Measurements from ENCODE around the gene CLIC6.
A peak's percentile ranks its signal among the peaks of the same experiment; 100 is the strongest.
"Not testable (repeated sequence)": the region's sequence is repeated elsewhere in the genome, so short reads cannot be mapped to it uniquely, and the experiment has no call there.

CLIC6 gene

GRCh38 chr21:34642211-34643075 lies 26.4 kb upstream of the CLIC6 start:
- Mint-ChIP-seq H3K9me3 (no peaks in the 10 kb centered on the region), H3K36me3 (ENCODE audit: low read depth) (no peaks in the 10 kb centered on the region), H3K4me1 (ENCODE audit: low read depth) (peaks cover 28% of the 10 kb centered on the region), H3K27ac (no peak overlapping the region), H3K4me3 (no peak overlapping the region), H3K27me3 (peaks cover 2% of the 10 kb centered on the region)
- intact Hi-C loops (cut with micrococcal nuclease): no loop called here

- H3K27me3 Mint-ChIP-seq: peaks cover 13% of the 10 kb centered on the region
- no peaks in the 10 kb centered on the region for H3K9me3 Mint-ChIP-seq
- intact Hi-C loops (cut with micrococcal nuclease): no loop called here
These were observed 24.0 kb upstream of the CLIC6 start for GRCh38 chr21:34644825-34645224.

GRCh38 chr21:34647555-34647954 lies 21.2 kb upstream of the CLIC6 start:
- Mint-ChIP-seq H3K36me3 (ENCODE audit: low read depth) (no peaks in the 10 kb centered on the region), H3K27ac (no peak overlapping the region), H3K27me3 (peaks cover 14% of the 10 kb centered on the region), H3K4me1 (ENCODE audit: low read depth) (peaks cover 21% of the 10 kb centered on the region), H3K9me3 (peaks cover 8% of the 10 kb centered on the region), H3K4me3 (no peak overlapping the region)
- intact Hi-C loops (cut with micrococcal nuclease): no loop called here

More at GRCh38 chr21:34644825-34645224, 24.0 kb upstream of the CLIC6 start:
- Mint-ChIP-seq H3K4me1 (ENCODE audit: low read depth) (peaks cover 24% of the 10 kb centered on the region), H3K4me3 (no peak overlapping the region), H3K27ac (no peak overlapping the region), H3K36me3 (ENCODE audit: low read depth) (no peaks in the 10 kb centered on the region)

GRCh38 chr21:34648739-34649297 lies 20.0 kb upstream of the CLIC6 start:
- Mint-ChIP-seq H3K9me3 (peaks cover 8% of the 10 kb centered on the region), H3K27me3 (peaks cover 22% of the 10 kb centered on the region), H3K4me1 (ENCODE audit: low read depth) (peaks cover 15% of the 10 kb centered on the region), H3K27ac (no peak overlapping the region), H3K4me3 (no peak overlapping the region), H3K36me3 (ENCODE audit: low read depth) (no peaks in the 10 kb centered on the region)
- intact Hi-C loops (cut with micrococcal nuclease): no loop called here

GRCh38 chr21:34649400-34649799 lies 19.4 kb upstream of the CLIC6 start:
- no peak overlapping the region for H3K27ac Mint-ChIP-seq
- peaks cover 8% of the 10 kb centered on the region for H3K9me3 Mint-ChIP-seq
- peaks cover 24% of the 10 kb centered on the region for H3K27me3 Mint-ChIP-seq
- H3K36me3 Mint-ChIP-seq (ENCODE audit: low read depth): no peaks in the 10 kb centered on the region
- intact Hi-C loops (cut with micrococcal nuclease): no loop called here
- H3K4me3 Mint-ChIP-seq: no peak overlapping the region
- peaks cover 15% of the 10 kb centered on the region for H3K4me1 Mint-ChIP-seq (ENCODE audit: low read depth)

GRCh38 chr21:34650861-34651431 lies 17.8 kb upstream of the CLIC6 start:
- intact Hi-C loops (cut with micrococcal nuclease): no loop called here
- Mint-ChIP-seq H3K4me1 (ENCODE audit: low read depth) (peaks cover 15% of the 10 kb centered on the region), H3K36me3 (ENCODE audit: low read depth) (no peaks in the 10 kb centered on the region), H3K27ac (no peak overlapping the region), H3K27me3 (peaks cover 27% of the 10 kb centered on the region), H3K4me3 (no peak overlapping the region), H3K9me3 (peaks cover 8% of the 10 kb centered on the region)

GRCh38 chr21:34651642-34652041 lies 17.2 kb upstream of the CLIC6 start:
- no peak overlapping the region for H3K27ac Mint-ChIP-seq
- H3K36me3 Mint-ChIP-seq (ENCODE audit: low read depth): no peaks in the 10 kb centered on the region
- H3K4me1 Mint-ChIP-seq (ENCODE audit: low read depth): peaks cover 15% of the 10 kb centered on the region
- H3K9me3 Mint-ChIP-seq: peaks cover 8% of the 10 kb centered on the region
- peaks cover 30% of the 10 kb centered on the region for H3K27me3 Mint-ChIP-seq
- intact Hi-C loops (cut with micrococcal nuclease): no loop called here
- H3K4me3 Mint-ChIP-seq: no peak overlapping the region

GRCh38 chr21:34653522-34653921 lies 15.3 kb upstream of the CLIC6 start:
- peaks cover 8% of the 10 kb centered on the region for H3K9me3 Mint-ChIP-seq
- no peak overlapping the region for H3K4me3 Mint-ChIP-seq
- intact Hi-C loops (cut with micrococcal nuclease): no loop called here
- no peak overlapping the region for H3K27ac Mint-ChIP-seq
- peaks cover 15% of the 10 kb centered on the region for H3K4me1 Mint-ChIP-seq (ENCODE audit: low read depth)
- H3K36me3 Mint-ChIP-seq (ENCODE audit: low read depth): no peaks in the 10 kb centered on the region
- H3K27me3 Mint-ChIP-seq: peaks cover 34% of the 10 kb centered on the region

- Mint-ChIP-seq H3K9me3 (peaks cover 29% of the 10 kb centered on the region), H3K4me1 (ENCODE audit: low read depth) (no peaks in the 10 kb centered on the region), H3K27ac (no peak overlapping the region), H3K4me3 (no peak overlapping the region), H3K36me3 (ENCODE audit: low read depth) (no peaks in the 10 kb centered on the region), H3K27me3 (peaks cover 47% of the 10 kb centered on the region)
- intact Hi-C loops (cut with micrococcal nuclease): no loop called here
These were observed 6.9 kb upstream of the CLIC6 start for GRCh38 chr21:34661848-34662247.

- Mint-ChIP-seq H3K4me3 (no peak overlapping the region), H3K27ac (no peak overlapping the region), H3K36me3 (ENCODE audit: low read depth) (no peaks in the 10 kb centered on the region), H3K9me3 (peaks cover under 1% of the 10 kb centered on the region), H3K27me3 (peaks cover 79% of the 10 kb centered on the region), H3K4me1 (ENCODE audit: low read depth) (peaks cover 15% of the 10 kb centered on the region)
- intact Hi-C loops (cut with micrococcal nuclease): no loop called here
These were observed 1.0 kb upstream of the CLIC6 start for GRCh38 chr21:34667761-34668160.

- Mint-ChIP-seq H3K36me3 (ENCODE audit: low read depth) (no peaks in the 10 kb centered on the region), H3K9me3 (no peaks in the 10 kb centered on the region), H3K27me3 (peaks cover 87% of the 10 kb centered on the region), H3K4me3 (peak overlapping the region; percentile 47), H3K4me1 (ENCODE audit: low read depth) (peaks cover 15% of the 10 kb centered on the region), H3K27ac (no peak overlapping the region)
- intact Hi-C loops (cut with micrococcal nuclease): no loop called here
These were observed 520 bp downstream of the CLIC6 start for GRCh38 chr21:34669149-34669879.

GRCh38 chr21:34669880-34670219 lies 1.1 kb downstream of the CLIC6 start:
- peaks cover 15% of the 10 kb centered on the region for H3K4me1 Mint-ChIP-seq (ENCODE audit: low read depth)
- H3K4me3 Mint-ChIP-seq: peak overlapping the region; percentile 47
- H3K27ac Mint-ChIP-seq; H3K36me3 Mint-ChIP-seq (ENCODE audit: low read depth); H3K9me3 Mint-ChIP-seq; intact Hi-C loops (cut with micrococcal nuclease): not testable (repeated sequence)
- peaks cover 87% of the 10 kb centered on the region for H3K27me3 Mint-ChIP-seq

- Mint-ChIP-seq H3K36me3 (ENCODE audit: low read depth) (no peaks in the 10 kb centered on the region), H3K27me3 (peaks cover 86% of the 10 kb centered on the region), H3K9me3 (no peaks in the 10 kb centered on the region), H3K4me3 (peak overlapping the region; percentile 47), H3K4me1 (ENCODE audit: low read depth) (peaks cover 15% of the 10 kb centered on the region), H3K27ac (no peak overlapping the region)
- intact Hi-C loops (cut with micrococcal nuclease): no loop called here
These were observed 1.6 kb downstream of the CLIC6 start for GRCh38 chr21:34670220-34670961.
